CD4-positive, CD25-positive, alpha-beta regulatory T cell (primary cell): ENCODE data around the gene RAB11FIP5. TPM values are rescaled to one million over a fixed set of nuclear protein-coding genes. Genes with fewer than 3 reads are reported as not detected.

ENCODE experiments used
- ATAC-seq, 2 donors: fragments of 150-1000 bp; cut with Tn5 transposase; one replicate each; pipeline ENCODE4 v1.10.0; 2021; ENCODE audit warnings: low read depth in 2 of 2, moderate number of reproducible peaks in 2 of 2, moderate library complexity in 1 of 2
- DNase-seq, 3 donors: peaks; one replicate each; pipeline versions ENCODE4 v3.0.0 to v3.0.0-alpha.2; 2012 to 2022; ENCODE audit warnings: mixed read lengths in 1 of 3
- H3K27ac ChIP-seq: one replicate; pipeline ENCODE4 v1.7.0; 2013; ENCODE audit warnings: mild to moderate bottlenecking, low read length; ENCODE audit not compliant: insufficient read depth, poor library complexity, severe bottlenecking
- H3K27me3 ChIP-seq: one replicate; pipeline ENCODE4 v1.7.0; 2013; ENCODE audit warnings: low read length; ENCODE audit not compliant: control insufficient read depth, insufficient read depth
- H3K36me3 ChIP-seq: one replicate; pipeline ENCODE4 v1.7.0; 2013; ENCODE audit warnings: mild to moderate bottlenecking, low read length, moderate library complexity; ENCODE audit not compliant: control insufficient read depth, insufficient read depth
- H3K4me1 ChIP-seq: 2 replicates; pipeline ENCODE4 v1.7.0; 2013; ENCODE audit warnings: mild to moderate bottlenecking, low read length; ENCODE audit not compliant: insufficient read depth, control insufficient read depth, poor library complexity, severe bottlenecking
- H3K4me3 ChIP-seq: one replicate; pipeline ENCODE4 v1.7.0; 2013; ENCODE audit warnings: low read depth, mild to moderate bottlenecking, low read length, moderate library complexity
- H3K9me3 ChIP-seq, 2 experiments: 1 replicate in 1 of 2; 2 replicates in 1 of 2; pipeline ENCODE4 v1.7.0; 2013; ENCODE audit warnings: low read length in 2 of 2, mild to moderate bottlenecking in 1 of 2, moderate library complexity in 1 of 2; ENCODE audit not compliant: control insufficient read depth in 2 of 2
- H3K27ac Mint-ChIP-seq, 3 donors: one replicate each; pipeline ENCODE4 v1.8.0; 2020 to 2022; ENCODE audit warnings: mild to moderate bottlenecking in 3 of 3, mixed read lengths in 3 of 3, moderate library complexity in 2 of 3
- H3K27me3 Mint-ChIP-seq: one replicate; pipeline ENCODE4 v1.8.0; 2022; ENCODE audit warnings: mild to moderate bottlenecking, mixed read lengths
- H3K36me3 Mint-ChIP-seq: one replicate; pipeline ENCODE4 v1.8.0; 2020; ENCODE audit warnings: mixed read lengths
- H3K4me1 Mint-ChIP-seq, 4 donors: one replicate each; pipeline ENCODE4 v1.8.0; 2020 to 2022; ENCODE audit warnings: mixed read lengths in 4 of 4, mild to moderate bottlenecking in 1 of 4
- H3K4me3 Mint-ChIP-seq, 4 donors: one replicate each; pipeline ENCODE4 v1.8.0; 2020 to 2022; ENCODE audit warnings: mild to moderate bottlenecking in 4 of 4, mixed read lengths in 4 of 4, moderate library complexity in 3 of 4
- H3K9me3 Mint-ChIP-seq, 7 donors: one replicate each; pipeline ENCODE4 v1.8.0; 2020 to 2022; ENCODE audit warnings: mixed read lengths in 7 of 7, mild to moderate bottlenecking in 3 of 7, moderate library complexity in 2 of 7
- polyA plus RNA-seq, 4 donors: library from polyadenylated mRNA; unstranded; fragments of 300-500 nt; fragmentation: Illumina TruSeq; gene quantifications; one replicate each; pipeline ENCODE4 v1.2.3, GENCODE V29; 2021
- total RNA-seq: library from RNA; stranded (reverse); gene quantifications from one replicate; pipeline ENCODE4 v1.2.3, GENCODE V29; 2022

Gene RAB11FIP5
- total and polyA plus RNA-seq, 5 donors from 2014 or later = 15.4 to 30.8 (median 21.4) TPM

DNA sequence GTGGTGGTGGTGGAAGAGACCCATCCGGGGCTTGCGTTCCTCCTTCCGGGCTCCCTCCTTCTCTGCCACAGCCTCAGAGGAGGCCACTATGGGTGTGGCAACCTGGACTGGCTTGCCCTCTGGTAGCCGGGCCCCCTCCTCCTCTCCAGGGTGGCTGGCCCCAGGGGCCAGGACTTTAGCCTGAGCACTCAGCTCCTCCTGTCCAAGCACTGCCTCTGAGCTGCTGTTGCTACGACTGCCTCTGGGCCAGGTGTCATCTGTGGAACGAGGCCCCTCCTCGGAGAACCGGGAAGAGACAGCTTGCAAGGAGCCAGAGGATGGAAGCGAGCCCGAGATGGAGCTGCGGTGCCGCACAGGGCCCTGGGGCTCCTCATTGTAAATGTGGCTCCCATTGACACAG is 24.5 kb downstream of the RAB11FIP5 start:
- no peaks in the 10 kb centered on the region for H3K9me3 Mint-ChIP-seq
- peaks cover 16% of the 10 kb centered on the region for H3K36me3 Mint-ChIP-seq
- no peak overlapping the region for H3K4me3 Mint-ChIP-seq
- Histone ChIP-seq H3K27ac (no peak overlapping the region), H3K4me3 (no peak overlapping the region), H3K36me3 (no peaks in the 10 kb centered on the region), H3K4me1 (no peaks in the 10 kb centered on the region), H3K27me3 (no peaks in the 10 kb centered on the region), H3K9me3 (no peaks in the 10 kb centered on the region)
- no peaks in the 10 kb centered on the region for H3K27me3 Mint-ChIP-seq
- H3K27ac Mint-ChIP-seq = no peak overlapping the region
- H3K4me1 Mint-ChIP-seq = peaks cover 0 to 20% (median 11%) of the 10 kb centered on the region in 4 donors
- ATAC-seq = no peak
- DNase-seq = no peak

DNA sequence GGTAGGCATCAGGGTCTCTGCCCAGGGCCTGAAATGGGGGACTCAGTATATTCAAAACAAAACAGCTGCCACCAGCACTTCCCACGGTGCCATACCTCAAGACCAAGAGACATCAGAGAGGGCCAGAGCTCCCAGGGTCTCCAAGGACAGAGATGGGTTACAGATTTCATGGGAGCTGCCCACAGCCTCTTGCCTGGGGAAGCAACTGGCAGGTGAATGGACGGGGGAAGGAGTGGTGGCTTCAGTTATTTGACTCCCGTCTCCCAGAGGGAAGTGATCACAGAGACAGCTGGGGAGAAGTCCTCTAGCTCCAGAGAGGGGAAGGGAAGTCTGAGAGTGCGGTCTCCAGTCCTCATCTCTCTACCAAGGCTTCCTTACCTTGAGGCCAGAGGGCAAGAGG is 25.4 kb downstream of the RAB11FIP5 start:
- H3K4me1 ChIP-seq = no peaks in the 10 kb centered on the region
- no peak overlapping the region for H3K4me3 ChIP-seq
- Mint-ChIP-seq H3K27me3 (no peaks in the 10 kb centered on the region), H3K36me3 (peaks cover 16% of the 10 kb centered on the region), H3K27ac (no peak overlapping the region), H3K9me3 (no peaks in the 10 kb centered on the region), H3K4me3 (no peak overlapping the region), H3K4me1 (peaks cover 0 to 20% (median 11%) of the 10 kb centered on the region in 4 donors)
- H3K36me3 ChIP-seq = no peaks in the 10 kb centered on the region
- DNase-seq (no peak), ATAC-seq (no peak)
- no peaks in the 10 kb centered on the region for H3K9me3 ChIP-seq
- no peak overlapping the region for H3K27ac ChIP-seq
- H3K27me3 ChIP-seq = no peaks in the 10 kb centered on the region

DNA sequence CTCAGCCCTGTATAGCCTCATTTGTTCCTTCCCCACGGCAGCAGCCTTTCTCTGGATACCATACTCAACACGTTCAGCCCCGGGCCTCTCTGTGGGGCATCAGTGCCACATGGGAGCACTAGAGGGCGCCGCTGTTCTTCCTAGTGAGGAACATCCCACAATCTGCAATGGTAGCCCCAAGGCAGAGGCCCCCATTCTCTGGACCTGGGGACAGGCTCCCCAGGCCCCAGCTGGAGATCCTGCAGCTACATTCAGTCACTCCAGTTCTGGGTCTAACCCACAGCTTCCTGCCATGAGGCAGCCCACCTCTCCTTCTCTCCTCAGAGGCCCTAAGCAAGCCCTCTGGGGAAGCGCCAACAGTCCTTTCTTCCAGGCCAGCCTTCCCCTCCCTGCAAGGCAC is 27.1 kb downstream of the RAB11FIP5 start:
- no peaks in the 10 kb centered on the region for H3K27me3 ChIP-seq
- H3K4me1 ChIP-seq = no peaks in the 10 kb centered on the region
- H3K36me3 Mint-ChIP-seq = peaks cover 16% of the 10 kb centered on the region
- H3K9me3 ChIP-seq = no peaks in the 10 kb centered on the region
- peak overlapping the region in 1 of 3 donors; percentile 52 for H3K27ac Mint-ChIP-seq
- H3K36me3 ChIP-seq = no peaks in the 10 kb centered on the region
- H3K27ac ChIP-seq = no peak overlapping the region
- peaks cover 0 to 15% (median 10%) of the 10 kb centered on the region in 4 donors for H3K4me1 Mint-ChIP-seq
- DNase-seq (peak; percentile 66 to 77 (median 77)), ATAC-seq (peak; percentile 84 to 89)
- H3K4me3 Mint-ChIP-seq = no peak overlapping the region
- no peak overlapping the region for H3K4me3 ChIP-seq
- H3K27me3 Mint-ChIP-seq = no peaks in the 10 kb centered on the region
- H3K9me3 Mint-ChIP-seq = no peaks in the 10 kb centered on the region

DNA sequence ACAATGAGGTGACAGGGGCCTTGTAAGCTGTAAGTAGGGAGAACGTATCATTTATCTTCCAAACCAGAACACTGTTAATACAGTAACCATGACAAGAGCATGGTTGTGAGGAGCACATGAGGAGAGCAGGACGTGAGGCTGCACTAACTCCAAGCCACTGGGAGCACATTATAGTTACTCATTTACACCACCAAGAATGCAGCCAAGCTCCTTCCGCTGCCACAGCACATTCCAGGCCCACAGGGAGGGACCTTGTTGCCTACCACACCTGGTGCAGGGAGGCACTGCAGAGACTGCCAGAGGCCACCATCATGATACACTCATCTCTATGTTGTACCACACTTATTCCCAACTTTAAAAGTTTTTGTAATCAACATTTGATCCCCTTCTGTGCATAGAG is 27.8 kb downstream of the RAB11FIP5 start:
- H3K27me3 Mint-ChIP-seq = no peaks in the 10 kb centered on the region
- H3K36me3 Mint-ChIP-seq = peaks cover 16% of the 10 kb centered on the region
- Histone ChIP-seq H3K9me3 (no peaks in the 10 kb centered on the region), H3K27me3 (no peaks in the 10 kb centered on the region), H3K27ac (no peak overlapping the region), H3K4me1 (no peaks in the 10 kb centered on the region), H3K36me3 (no peaks in the 10 kb centered on the region), H3K4me3 (no peak overlapping the region)
- DNase-seq (no peak), ATAC-seq (no peak)
- H3K4me1 Mint-ChIP-seq = peaks cover 0 to 11% (median 8%) of the 10 kb centered on the region in 4 donors
- H3K9me3 Mint-ChIP-seq = no peaks in the 10 kb centered on the region
- peak overlapping the region in 1 of 3 donors; percentile 34 for H3K27ac Mint-ChIP-seq
- H3K4me3 Mint-ChIP-seq = no peak overlapping the region

DNA sequence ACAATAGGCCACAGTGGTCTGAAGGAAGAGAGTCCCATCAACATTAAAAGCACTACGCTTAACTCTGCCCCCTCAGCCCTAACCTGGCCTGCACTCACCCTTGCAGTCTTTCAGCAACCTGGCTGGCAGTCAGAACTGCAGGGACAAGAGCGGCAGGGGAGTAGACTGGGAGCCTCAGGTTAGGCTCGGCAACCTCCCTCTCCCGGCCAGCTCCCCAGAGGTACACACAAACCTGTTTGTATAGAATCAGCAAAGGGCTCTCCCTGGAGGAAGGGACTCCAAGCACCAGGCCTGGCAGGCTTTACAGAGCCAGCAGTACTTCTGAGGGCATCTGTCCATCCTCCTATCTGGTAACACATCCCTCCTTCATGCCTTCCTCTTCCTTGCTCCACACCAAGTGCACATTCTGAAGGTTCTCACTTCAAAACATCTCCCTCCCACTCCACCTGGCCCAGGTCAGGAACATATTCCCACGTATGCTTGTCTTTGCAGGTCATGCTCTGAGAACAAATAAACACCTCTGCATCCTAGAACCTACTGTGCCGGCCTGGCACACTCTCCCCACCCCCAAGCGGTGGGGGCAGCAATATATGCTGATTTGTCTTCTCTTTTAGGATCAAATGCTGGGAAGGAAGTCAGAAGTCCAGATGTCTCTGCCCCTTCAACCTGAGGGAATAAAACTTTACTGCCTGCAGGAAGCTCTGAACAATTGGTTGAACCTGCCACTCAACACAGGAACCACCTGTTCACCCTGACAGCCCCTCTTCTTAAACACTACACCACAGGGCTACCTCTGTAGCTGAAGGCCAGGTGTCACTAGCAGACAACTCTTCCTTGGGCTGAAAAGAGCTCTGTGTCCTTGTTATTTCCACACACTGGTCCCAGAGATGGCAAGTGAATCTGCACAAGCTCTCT is 28.6 kb downstream of the RAB11FIP5 start:
- Histone ChIP-seq H3K4me3 (no peak overlapping the region), H3K4me1 (no peaks in the 10 kb centered on the region), H3K27ac (no peak overlapping the region), H3K9me3 (no peaks in the 10 kb centered on the region), H3K27me3 (no peaks in the 10 kb centered on the region), H3K36me3 (no peaks in the 10 kb centered on the region)
- no peak for DNase-seq
- H3K27ac Mint-ChIP-seq = peak overlapping the region in 1 of 3 donors; percentile 34
- H3K9me3 Mint-ChIP-seq = no peaks in the 10 kb centered on the region
- peaks cover 0 to 7% (median 5%) of the 10 kb centered on the region in 4 donors for H3K4me1 Mint-ChIP-seq
- H3K4me3 Mint-ChIP-seq = no peak overlapping the region
- no peak for ATAC-seq
- H3K36me3 Mint-ChIP-seq = peaks cover 11% of the 10 kb centered on the region
- H3K27me3 Mint-ChIP-seq = no peaks in the 10 kb centered on the region

DNA sequence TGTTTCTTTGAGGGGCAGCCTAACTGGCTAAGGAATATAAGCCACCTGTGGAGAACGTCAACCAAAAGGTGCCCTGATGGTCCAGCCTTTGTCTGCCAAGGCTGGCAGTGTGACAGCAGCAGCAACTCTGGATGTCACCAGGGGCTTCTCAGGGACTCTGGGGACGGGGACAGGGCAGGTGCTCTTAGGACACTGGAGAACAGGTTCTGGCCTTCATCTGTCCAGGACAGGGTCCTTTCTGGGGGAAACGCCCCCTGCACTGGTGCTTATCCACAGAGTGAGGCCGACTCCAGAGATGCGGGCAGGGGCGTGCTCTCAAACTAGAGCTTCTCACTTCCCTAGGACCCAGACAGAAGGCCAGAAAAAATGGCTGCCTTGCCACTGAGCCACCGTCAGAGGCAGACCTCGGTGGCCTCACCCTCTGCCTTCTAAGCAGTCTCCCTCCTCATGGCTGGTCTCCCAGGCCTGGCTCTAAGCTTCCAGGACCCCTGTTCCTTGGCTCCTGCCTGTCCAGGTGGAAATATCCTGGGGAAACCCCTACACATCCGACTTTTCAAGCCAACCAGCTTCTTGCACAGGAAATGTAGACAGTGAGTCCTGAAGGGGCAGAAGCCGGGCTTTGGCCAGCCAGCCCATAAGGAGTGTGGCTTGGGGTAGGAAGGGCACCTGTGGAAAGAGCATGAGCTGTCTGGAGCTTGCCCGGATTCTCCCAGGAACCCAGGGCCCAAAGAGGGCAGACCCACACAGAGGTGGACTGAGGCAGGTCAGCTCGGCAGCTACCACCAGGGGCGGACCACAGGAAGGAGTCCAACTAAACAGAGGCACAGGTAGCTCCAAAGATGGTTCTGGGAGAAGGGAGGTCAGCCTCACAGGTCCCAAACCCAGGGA is 30.0 kb downstream of the RAB11FIP5 start:
- no peaks in the 10 kb centered on the region for H3K27me3 ChIP-seq
- H3K27ac Mint-ChIP-seq = no peak overlapping the region
- H3K4me3 ChIP-seq = no peak overlapping the region
- ATAC-seq (no peak), DNase-seq (no peak)
- no peak overlapping the region for H3K27ac ChIP-seq
- peaks cover 0 to under 1% (median 0%) of the 10 kb centered on the region in 7 donors for H3K9me3 Mint-ChIP-seq
- H3K4me1 ChIP-seq = no peaks in the 10 kb centered on the region
- H3K36me3 ChIP-seq = no peaks in the 10 kb centered on the region
- H3K36me3 Mint-ChIP-seq = peaks cover 11% of the 10 kb centered on the region
- no peaks in the 10 kb centered on the region for H3K9me3 ChIP-seq
- H3K4me3 Mint-ChIP-seq = no peak overlapping the region
- no peaks in the 10 kb centered on the region for H3K27me3 Mint-ChIP-seq
- peaks cover 0 to 7% (median 5%) of the 10 kb centered on the region in 4 donors for H3K4me1 Mint-ChIP-seq

DNA sequence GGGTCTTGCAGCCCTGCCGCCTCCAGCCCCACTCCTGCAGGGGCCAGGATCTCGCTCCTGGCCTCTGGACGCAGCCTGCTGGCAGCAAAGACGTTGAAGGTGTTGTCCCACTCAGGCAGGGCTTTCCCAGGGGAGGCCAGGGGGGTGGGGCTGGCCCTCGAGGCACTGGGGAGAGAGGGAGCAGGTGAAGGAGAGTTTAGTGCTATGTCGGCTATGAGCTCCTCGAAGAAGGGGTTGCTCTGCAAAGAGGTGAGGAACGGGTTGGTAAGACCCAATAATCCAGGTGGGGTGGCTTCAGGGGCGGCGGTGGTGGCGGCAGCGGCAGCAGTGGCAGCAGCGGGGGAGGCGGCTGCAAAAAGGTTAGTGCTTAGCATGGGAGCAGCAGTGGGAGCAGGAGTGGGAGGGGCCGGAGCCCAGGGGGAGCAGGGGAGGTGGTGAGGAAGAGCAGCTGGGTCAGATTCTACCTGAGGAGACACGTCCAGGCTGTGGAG is 31.5 kb downstream of the RAB11FIP5 start:
- H3K4me1 ChIP-seq = no peaks in the 10 kb centered on the region
- H3K27me3 Mint-ChIP-seq = no peaks in the 10 kb centered on the region
- ATAC-seq (no peak), DNase-seq (no peak)
- no peak overlapping the region for H3K27ac ChIP-seq
- no peak overlapping the region for H3K4me3 ChIP-seq
- H3K36me3 Mint-ChIP-seq = peaks cover 4% of the 10 kb centered on the region
- H3K4me3 Mint-ChIP-seq = no peak overlapping the region
- H3K9me3 ChIP-seq = no peaks in the 10 kb centered on the region
- H3K9me3 Mint-ChIP-seq = peaks cover 0 to 2% (median 0%) of the 10 kb centered on the region in 7 donors
- H3K27ac Mint-ChIP-seq = no peak overlapping the region
- peaks cover 0 to 7% (median 5%) of the 10 kb centered on the region in 4 donors for H3K4me1 Mint-ChIP-seq
- H3K27me3 ChIP-seq = no peaks in the 10 kb centered on the region
- no peaks in the 10 kb centered on the region for H3K36me3 ChIP-seq
